GM23248 (cell line): Measurements from ENCODE around the gene ITGB2.

Source experiments
- EZH2 ChIP-seq: fragments of 200-600 bp; sonication (generic); IDR thresholded peaks from 2 replicates; pipeline ENCODE4 v1.6.1; 2018; ENCODE audit warnings: antibody characterized with exemption, mild to moderate bottlenecking; ENCODE audit not compliant: insufficient read depth, poor library complexity, severe bottlenecking
- EZH2phosphoT487 ChIP-seq: fragments of 200-600 bp; sonication (generic); IDR thresholded peaks from 2 replicates; pipeline ENCODE4 v1.6.1; 2018; ENCODE audit warnings: antibody characterized with exemption, moderate library complexity, mild to moderate bottlenecking, low read depth; ENCODE audit not compliant: insufficient read depth

- TF ChIP-seq EZH2phosphoT487 (no peak), EZH2 (no peak)
Measured at GRCh38 chr21:44836666-44837471, 83.8 kb downstream of the ITGB2 start.
